Colonic mucosa (tissue), 4 donors: ENCODE data around the gene HHAT. TPM values are rescaled to one million over a fixed set of nuclear protein-coding genes. Genes with fewer than 3 reads are reported as not detected.

Experiments used
- DNase-seq: peaks from one replicate; pipeline ENCODE4 v3.0.0-alpha.2; 2020
- H3K27ac ChIP-seq: fragments of 200-600 bp; one replicate; pipeline ENCODE4 v1.8.0; 2021
- H3K27me3 ChIP-seq: fragments of 200-600 bp; one replicate; pipeline ENCODE4 v1.8.0; 2021
- H3K36me3 ChIP-seq: fragments of 200-600 bp; one replicate; pipeline ENCODE4 v1.8.0; 2021
- H3K4me1 ChIP-seq: fragments of 200-600 bp; one replicate; pipeline ENCODE4 v1.8.0; 2021; ENCODE audit warnings: mild to moderate bottlenecking
- H3K4me3 ChIP-seq: fragments of 200-600 bp; one replicate; pipeline ENCODE4 v1.8.0; 2021
- H3K9ac ChIP-seq, 2 donors: one replicate each; pipeline ENCODE4 v1.7.0; 2013; ENCODE audit warnings: control low read depth in 2 of 2, low read depth in 2 of 2, low read length in 2 of 2
- H3K9me3 ChIP-seq: fragments of 200-600 bp; one replicate; pipeline ENCODE4 v1.8.0; 2021
- CTCF ChIP-seq: fragments of 200-600 bp; IDR thresholded peaks from one replicate; pipeline ENCODE4 v1.8.0; 2022; ENCODE audit warnings: antibody characterized with exemption, mild to moderate bottlenecking
- intact Hi-C: fragments of 100-400 bp; cut with DNase I; formaldehyde crosslinking; loops from one replicate; pipeline ENCODE4 v1.14.1; 2022
- total RNA-seq, 2 donors: library from RNA; stranded (reverse); fragmentation: NEBNext Ultra II Directional in 1 of 2; extraction: Animal tissue kit (Norgen Biotek cat#: 25700) in 1 of 2; gene quantifications; one replicate each; pipeline ENCODE4 v1.2.1, GENCODE V29; 2021
- donor health status: healthy.
- donor health status: DM: no; HTN: no; CAD: no.
- donor health status: DM: no; HTN: no; CAD: no.

HHAT gene
- total RNA-seq, 2 donors from 2014 or later = 3.2 to 4.9 TPM

- no peak overlapping the region for H3K27ac ChIP-seq
- H3K9ac ChIP-seq = no peak overlapping the region
- no peak for DNase-seq
- no peaks in the 10 kb centered on the region for H3K36me3 ChIP-seq
- no peaks in the 10 kb centered on the region for H3K9me3 ChIP-seq
- H3K27me3 ChIP-seq = no peaks in the 10 kb centered on the region
- H3K4me1 ChIP-seq = no peaks in the 10 kb centered on the region
- intact Hi-C loops = no loop called here
- no peak overlapping the region for H3K4me3 ChIP-seq
- TF ChIP-seq CTCF = no peak
Measured at GRCh38 chr1:210467440-210468043, 138.8 kb downstream of the HHAT start.

GRCh38 chr1:210469441-210469840 lies 140.7 kb downstream of the HHAT start:
- H3K27me3 ChIP-seq = no peaks in the 10 kb centered on the region
- no peak for DNase-seq
- no peak overlapping the region for H3K4me3 ChIP-seq
- H3K27ac ChIP-seq = no peak overlapping the region
- H3K9ac ChIP-seq = no peak overlapping the region
- no peaks in the 10 kb centered on the region for H3K4me1 ChIP-seq
- no peaks in the 10 kb centered on the region for H3K9me3 ChIP-seq
- TF ChIP-seq CTCF = no peak
- no peaks in the 10 kb centered on the region for H3K36me3 ChIP-seq
- intact Hi-C loops = no loop called here

DNA sequence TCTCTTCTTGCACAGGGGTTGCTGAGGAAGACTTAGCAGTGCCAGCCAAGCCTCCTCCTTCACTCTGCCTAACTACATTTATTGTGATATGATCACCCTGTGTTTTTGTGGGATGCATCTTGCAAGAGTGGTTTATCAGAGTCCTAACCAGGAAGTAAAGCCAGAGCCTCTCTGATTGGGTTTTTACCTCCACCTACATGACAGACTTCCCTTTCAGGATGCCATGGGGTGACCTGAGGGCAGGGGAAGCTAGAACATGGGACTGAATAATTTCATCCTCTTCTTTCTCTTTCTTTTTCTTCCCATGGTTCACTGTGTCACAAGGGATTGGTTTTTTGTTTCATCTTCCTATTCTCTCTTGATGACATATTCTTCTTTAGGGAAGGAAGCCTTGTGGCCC lies 146.6 kb downstream of the HHAT start:
- intact Hi-C loops = no loop called here
- Histone ChIP-seq H3K4me3 (no peak overlapping the region), H3K27me3 (no peaks in the 10 kb centered on the region), H3K4me1 (no peaks in the 10 kb centered on the region), H3K9ac (no peak overlapping the region), H3K27ac (no peak overlapping the region), H3K9me3 (no peaks in the 10 kb centered on the region), H3K36me3 (no peaks in the 10 kb centered on the region)
- TF ChIP-seq CTCF = no peak
- no peak for DNase-seq

DNA sequence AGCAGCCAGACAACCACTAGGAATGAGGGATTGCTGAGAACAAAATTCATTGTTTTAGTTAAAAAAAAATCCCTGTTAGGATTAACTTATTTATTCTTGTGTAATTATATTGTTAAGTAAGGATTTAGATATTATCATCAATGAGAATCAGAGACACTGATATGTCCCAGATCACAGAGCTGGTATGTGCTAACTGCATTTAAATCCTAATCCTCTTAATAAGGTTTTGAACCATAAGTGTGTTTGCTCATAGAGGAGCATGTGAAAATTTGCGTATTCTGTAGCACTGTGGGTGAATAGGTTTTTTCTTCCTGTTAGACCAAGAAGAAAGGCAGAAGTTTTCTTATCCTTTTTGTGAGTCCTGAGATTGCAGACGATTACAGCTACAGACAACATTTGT lies 147.1 kb downstream of the HHAT start:
- intact Hi-C loops = no loop called here
- DNase-seq = no peak
- no peak for TF ChIP-seq CTCF
- H3K4me1 ChIP-seq = no peaks in the 10 kb centered on the region
- no peaks in the 10 kb centered on the region for H3K36me3 ChIP-seq
- no peak overlapping the region for H3K9ac ChIP-seq
- no peaks in the 10 kb centered on the region for H3K27me3 ChIP-seq
- no peak overlapping the region for H3K4me3 ChIP-seq
- H3K27ac ChIP-seq = no peak overlapping the region
- no peaks in the 10 kb centered on the region for H3K9me3 ChIP-seq

- no peaks in the 10 kb centered on the region for H3K9me3 ChIP-seq
- TF ChIP-seq CTCF = no peak
- H3K4me3 ChIP-seq = no peak overlapping the region
- H3K27me3 ChIP-seq = no peaks in the 10 kb centered on the region
- H3K9ac ChIP-seq = no peak overlapping the region
- DNase-seq = no peak
- H3K27ac ChIP-seq = no peak overlapping the region
- H3K36me3 ChIP-seq = no peaks in the 10 kb centered on the region
- no peaks in the 10 kb centered on the region for H3K4me1 ChIP-seq
- intact Hi-C loops = no loop called here
Measured at GRCh38 chr1:210476730-210477129, 148.0 kb downstream of the HHAT start.
